NCI-H1694 (cell line): ENCODE results near the gene ZNF511.
A peak's percentile ranks its signal among the peaks of the same experiment; 100 is the strongest.
"Not testable (repeated sequence)": the region's sequence is repeated elsewhere in the genome, so short reads cannot be mapped to it uniquely, and the experiment has no call there.

Experiments used
- DNase-seq: peaks from one replicate; lab custom pipeline; 2025; lab: John Stamatoyannopoulos, UW

Gene ZNF511

DNA sequence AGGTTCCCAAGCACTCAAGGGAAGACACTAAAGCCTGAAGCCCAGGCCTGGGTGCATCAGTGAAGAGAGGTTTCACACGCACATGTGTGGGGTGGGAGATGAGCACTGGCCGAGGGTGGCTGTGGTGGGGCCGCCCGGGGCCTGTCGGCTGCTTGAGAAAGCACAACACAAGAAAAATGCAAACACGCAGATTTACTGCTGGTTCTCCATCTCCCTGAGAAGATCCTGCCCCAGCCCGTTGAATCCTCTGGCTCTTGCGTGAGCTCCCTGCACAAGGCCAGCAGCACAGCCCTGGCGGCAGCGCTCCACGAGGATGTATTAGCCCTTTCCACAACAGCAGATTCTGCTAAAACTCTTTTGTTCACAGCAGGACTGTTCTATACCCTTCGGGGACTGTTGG lies 6.2 kb downstream of the ZNF511 start:
- DNase-seq: no peak

- no peak for DNase-seq
Observed at GRCh38 chr10:133315847-133316246, 7.1 kb downstream of the ZNF511 start.

GRCh38 chr10:133316266-133316665 lies 7.6 kb downstream of the ZNF511 start:
- no peak for DNase-seq

DNA sequence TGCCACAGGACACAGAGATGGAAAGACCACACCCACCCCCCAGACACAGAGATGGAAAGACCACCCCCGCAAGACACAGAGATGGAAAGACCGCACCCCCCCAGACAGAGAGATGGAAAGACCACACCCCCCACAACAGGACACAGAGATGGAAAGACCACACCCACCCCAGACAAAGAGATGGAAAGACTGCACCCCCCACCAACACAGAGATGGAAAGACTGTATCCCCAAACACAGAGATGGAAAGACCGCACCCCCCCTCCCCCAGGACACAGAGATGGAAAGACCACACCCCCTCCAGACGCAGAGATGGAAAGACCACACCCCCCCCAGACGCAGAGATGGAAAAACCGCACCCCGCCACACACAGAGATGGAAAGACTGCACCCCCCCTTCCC lies 8.0 kb downstream of the ZNF511 start:
- no peak for DNase-seq

DNA sequence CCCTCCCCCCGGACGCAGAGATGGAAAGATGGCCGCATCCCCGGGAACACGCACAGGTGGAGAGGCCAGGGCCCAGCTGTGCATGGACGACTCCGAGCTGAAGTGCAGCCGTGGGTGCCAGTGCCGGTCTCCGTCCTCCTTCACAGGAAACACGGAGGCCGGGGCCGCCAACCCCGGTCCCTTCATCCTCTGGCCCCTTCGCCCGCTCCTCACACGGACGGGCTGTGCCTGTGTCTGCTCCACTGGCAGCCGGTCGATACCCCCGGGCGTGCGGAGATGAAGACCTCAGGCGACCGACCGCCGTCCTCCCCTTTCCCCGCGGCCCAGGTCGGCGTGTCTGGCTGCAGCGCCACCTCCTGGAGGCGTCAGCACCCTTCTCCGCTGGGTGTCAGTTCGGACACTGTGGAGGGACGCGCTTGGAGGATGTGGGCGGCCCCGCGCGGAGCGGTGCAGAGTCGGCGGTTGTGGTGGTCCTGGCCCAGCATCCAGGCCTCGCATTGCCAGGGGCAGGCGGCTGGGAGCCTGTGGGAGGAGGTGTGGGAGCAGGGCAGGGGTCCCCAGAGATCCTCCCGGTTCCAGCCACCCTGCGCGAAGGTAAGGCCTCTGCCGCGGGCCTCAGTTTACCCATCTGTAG lies 9.9 kb downstream of the ZNF511 start:
- no peak for DNase-seq

GRCh38 chr10:133320852-133321422 lies 12.2 kb downstream of the ZNF511 start:
- not testable (repeated sequence) for DNase-seq

- DNase-seq: not testable (repeated sequence)
Observed at GRCh38 chr10:133322064-133322709, 13.5 kb downstream of the ZNF511 start.

DNA sequence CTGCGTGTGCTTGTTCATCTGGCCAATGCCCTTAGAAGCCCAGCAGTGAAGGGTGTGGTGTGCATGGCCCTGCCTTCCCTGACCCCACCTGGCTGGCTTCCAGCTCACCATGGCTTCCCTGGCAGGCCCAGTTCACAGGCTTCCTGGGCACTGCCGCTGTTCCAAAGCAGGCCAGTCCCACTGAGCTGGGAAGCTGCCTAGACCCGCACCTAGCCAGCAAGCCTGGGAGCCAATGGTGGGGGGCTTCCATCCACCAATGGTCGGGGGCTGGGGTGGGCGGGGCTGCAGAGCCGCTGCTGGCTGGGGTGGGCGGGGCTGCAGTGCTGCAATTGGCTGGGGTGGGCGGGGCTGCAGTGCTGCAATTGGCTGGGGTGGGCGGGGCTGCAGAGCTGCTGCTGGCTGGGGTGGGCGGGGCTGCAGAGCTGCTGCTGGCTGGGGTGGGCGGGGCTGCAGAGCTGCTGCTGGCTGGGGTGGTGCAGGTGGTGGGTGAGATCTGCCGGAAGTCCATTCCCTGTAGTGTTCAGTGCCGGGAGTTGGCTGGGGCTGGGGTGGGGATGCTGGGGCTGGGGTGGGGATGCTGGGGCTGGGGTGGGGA lies 15.6 kb downstream of the ZNF511 start:
- DNase-seq: no peak

- DNase-seq: no peak
Observed at GRCh38 chr10:133324857-133325260, 16.1 kb downstream of the ZNF511 start.

- DNase-seq: no peak
Observed at GRCh38 chr10:133325440-133326222, 16.9 kb downstream of the ZNF511 start.

DNA sequence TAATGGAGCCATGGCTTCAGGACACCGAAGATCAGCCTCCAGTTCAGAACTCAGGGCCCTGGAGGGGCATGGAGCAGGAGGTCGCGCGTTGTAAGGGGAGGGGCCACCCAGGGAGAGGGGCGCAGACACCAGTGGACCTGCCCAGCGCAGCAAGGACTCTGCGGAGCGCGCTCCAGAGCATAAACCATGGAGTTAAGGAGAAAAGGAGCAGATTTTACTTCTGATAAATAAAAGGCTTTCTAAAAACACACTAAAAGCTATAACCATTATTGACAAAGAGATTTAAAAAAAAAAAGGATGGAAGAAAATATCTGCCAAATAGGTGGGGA lies 17.5 kb downstream of the ZNF511 start:
- no peak for DNase-seq

DNA sequence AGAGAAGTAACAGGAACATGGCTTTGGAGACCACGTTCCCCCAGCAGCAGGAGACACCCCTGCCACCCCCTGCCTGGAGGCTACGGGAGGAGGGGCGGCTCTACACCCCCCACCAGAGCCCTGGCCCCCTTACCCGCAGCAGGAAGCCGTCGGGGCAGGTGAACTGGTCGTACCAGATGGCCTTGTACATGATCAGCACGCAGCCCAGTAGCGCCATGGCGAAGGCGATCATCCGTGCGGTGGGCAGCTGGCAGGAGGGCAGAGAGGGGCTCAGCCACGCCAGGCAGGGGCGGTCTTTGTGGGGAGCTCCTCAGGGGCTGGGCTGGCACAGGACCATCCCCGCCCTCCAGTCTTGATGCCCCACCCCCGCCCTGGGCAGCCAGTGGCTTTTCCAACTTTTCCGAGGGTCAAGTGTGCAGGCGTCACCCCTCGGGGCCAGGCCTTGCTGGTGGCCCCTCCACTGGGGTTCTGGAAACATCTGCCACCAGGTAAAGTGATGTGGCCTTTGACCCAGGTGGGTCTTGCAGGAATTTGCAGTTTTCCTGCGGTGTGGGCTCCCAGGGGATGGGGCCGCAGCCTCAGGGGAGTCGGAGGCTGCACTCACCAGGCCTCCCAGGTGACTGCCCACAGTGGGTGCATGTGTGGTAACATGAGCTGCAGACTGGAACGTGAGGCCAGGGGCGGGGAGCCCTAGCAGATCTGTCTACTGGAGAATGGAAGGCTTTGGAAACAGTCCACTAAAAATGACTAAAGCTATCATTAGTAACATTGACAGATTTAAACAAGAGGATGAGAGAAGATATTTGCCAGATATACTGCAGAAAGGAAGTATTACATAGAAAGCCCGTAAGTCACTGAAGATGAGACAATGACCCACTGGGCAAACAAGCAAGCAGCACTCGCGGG lies 18.3 kb downstream of the ZNF511 start:
- DNase-seq: no peak

- no peak for DNase-seq
Observed at GRCh38 chr10:133327651-133328357, 19.1 kb downstream of the ZNF511 start.

DNA sequence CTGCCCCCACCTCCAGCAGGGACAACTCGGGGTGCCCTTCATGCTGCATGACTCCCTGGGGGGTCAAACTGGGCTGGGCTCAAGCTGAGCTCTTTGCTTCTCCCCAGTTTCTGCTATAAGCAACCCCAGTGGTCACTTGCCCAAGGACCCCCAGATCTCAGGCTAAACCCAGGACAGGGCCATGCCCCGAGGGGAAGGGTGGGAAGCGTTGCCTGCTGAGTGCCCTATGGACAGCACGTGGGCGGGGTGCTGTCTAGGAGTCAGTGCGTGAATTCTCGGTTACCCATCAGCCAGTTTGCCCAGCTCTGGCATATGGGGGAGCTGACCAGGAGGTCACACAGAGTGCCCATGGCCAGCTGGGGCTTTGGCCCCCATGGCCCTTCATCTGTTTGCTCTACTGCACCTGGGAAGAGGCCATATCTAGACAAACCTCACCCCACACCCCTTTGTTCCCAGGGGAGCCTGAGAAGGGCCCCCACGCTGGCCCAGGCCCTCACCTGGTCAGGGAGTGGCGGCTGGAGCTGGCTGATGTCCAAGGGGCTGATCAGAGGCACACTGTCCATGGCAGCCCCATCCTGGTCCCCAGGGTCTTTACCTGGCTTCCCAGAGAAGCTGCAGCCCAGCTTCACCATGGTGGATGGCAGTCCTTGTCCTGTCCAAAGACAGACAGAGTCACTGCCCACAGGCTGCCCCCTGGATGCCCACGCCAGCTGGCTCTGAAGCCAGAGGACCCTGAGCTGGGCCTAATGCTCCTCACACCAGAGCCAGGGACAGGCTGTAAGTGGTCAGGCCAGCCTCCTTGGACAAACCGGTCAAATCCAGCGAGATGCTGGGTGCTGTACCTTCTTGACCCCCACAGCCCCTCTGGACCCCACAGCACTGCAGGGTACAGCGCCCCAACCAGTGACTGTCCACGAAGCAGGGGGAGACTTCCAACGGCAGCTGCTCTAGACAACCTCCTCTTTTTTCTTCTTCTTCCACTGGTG lies 19.9 kb downstream of the ZNF511 start:
- no peak for DNase-seq

- DNase-seq: peak; percentile 53
Observed at GRCh38 chr10:133329491-133330202, 20.9 kb downstream of the ZNF511 start.

DNA sequence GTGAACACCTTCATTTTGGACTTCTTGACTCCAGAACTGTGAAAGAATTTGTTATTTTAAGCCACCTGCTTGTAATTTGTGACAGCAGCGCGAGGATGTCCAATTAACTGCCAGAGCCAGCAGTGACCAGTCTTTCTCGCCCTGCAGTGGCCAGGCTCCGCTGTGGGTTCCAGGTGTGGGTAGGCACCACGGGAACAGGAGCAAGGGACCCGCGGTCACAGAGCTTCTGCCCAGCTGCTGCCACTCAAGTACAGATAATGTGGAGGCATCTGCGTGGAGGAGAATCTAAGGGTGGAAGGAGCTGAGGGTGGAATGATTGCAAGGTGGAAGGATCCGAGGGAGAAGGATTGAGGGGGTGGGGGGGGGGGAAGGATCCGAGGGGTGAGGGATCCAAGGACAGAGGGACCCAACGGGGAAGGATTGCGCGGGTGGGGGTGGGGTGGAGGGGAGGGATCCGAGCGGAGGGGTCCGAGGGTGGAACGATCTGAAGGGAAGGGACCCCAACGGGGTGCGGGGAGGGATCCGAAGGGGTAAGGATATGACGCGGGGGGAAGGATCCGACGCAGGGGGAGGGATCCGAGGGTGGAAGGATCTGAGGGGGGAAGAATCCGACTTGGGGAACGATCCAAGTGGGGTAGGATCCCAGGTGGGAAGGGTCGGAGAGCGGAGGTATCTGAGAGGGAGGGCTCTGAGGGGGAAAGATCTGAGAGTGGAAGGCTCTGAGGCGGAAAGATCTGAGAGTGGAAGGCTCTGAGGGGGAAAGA lies 24.4 kb downstream of the ZNF511 start:
- DNase-seq: no peak

GRCh38 chr10:133334503-133335245 lies 26.0 kb downstream of the ZNF511 start:
- no peak for DNase-seq
